Vagina (tissue), 2 donors: ENCODE data around the gene SLC37A1.

ENCODE experiments used
- POLR2A ChIP-seq, 2 donors: fragments of 450-650 bp; IDR thresholded peaks; one replicate each; pipeline ENCODE4 v1.6.1; 2017; ENCODE audit warnings: antibody characterized with exemption in 2 of 2, mild to moderate bottlenecking in 2 of 2, moderate library complexity in 2 of 2
- TF ChIP-seq, protein P1 (sequence below), 3 experiments: fragments of 450-650 bp in 2 of 3; fragments of 200-600 bp in 1 of 3; sonication (generic) in 1 of 3; IDR thresholded peaks; one replicate each; pipeline ENCODE4 v1.5.1; 2017 to 2019; ENCODE audit warnings: antibody characterized with exemption in 3 of 3, mild to moderate bottlenecking in 2 of 3, moderate library complexity in 2 of 3

- TF ChIP-seq POLR2A (IDR thresholded peaks at IDR 0.05): no peak
- TF ChIP-seq, protein P1, sequence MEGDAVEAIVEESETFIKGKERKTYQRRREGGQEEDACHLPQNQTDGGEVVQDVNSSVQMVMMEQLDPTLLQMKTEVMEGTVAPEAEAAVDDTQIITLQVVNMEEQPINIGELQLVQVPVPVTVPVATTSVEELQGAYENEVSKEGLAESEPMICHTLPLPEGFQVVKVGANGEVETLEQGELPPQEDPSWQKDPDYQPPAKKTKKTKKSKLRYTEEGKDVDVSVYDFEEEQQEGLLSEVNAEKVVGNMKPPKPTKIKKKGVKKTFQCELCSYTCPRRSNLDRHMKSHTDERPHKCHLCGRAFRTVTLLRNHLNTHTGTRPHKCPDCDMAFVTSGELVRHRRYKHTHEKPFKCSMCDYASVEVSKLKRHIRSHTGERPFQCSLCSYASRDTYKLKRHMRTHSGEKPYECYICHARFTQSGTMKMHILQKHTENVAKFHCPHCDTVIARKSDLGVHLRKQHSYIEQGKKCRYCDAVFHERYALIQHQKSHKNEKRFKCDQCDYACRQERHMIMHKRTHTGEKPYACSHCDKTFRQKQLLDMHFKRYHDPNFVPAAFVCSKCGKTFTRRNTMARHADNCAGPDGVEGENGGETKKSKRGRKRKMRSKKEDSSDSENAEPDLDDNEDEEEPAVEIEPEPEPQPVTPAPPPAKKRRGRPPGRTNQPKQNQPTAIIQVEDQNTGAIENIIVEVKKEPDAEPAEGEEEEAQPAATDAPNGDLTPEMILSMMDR (IDR thresholded peaks at IDR 0.05): no peak
Measured at GRCh38 chr21:42563261-42563660, 49.6 kb downstream of the SLC37A1 start.
